GM12801 (cell line): ENCODE results near the gene ZNF526.

Experiments used
- CTCF ChIP-seq: IDR thresholded peaks from one replicate; pipeline ENCODE4 v1.5.1; 2011; ENCODE audit warnings: control low read depth; ENCODE audit not compliant: insufficient read length; ENCODE audit errors: extremely low read depth

ZNF526 gene

GRCh38 chr19:42250666-42251531 lies 30.8 kb downstream of the ZNF526 start:
- TF ChIP-seq CTCF, result no peak

GRCh38 chr19:42251572-42252358 lies 31.7 kb downstream of the ZNF526 start:
- TF ChIP-seq CTCF, result no peak

- TF ChIP-seq CTCF, result no peak
Observed at GRCh38 chr19:42252365-42253244, 32.5 kb downstream of the ZNF526 start.

DNA sequence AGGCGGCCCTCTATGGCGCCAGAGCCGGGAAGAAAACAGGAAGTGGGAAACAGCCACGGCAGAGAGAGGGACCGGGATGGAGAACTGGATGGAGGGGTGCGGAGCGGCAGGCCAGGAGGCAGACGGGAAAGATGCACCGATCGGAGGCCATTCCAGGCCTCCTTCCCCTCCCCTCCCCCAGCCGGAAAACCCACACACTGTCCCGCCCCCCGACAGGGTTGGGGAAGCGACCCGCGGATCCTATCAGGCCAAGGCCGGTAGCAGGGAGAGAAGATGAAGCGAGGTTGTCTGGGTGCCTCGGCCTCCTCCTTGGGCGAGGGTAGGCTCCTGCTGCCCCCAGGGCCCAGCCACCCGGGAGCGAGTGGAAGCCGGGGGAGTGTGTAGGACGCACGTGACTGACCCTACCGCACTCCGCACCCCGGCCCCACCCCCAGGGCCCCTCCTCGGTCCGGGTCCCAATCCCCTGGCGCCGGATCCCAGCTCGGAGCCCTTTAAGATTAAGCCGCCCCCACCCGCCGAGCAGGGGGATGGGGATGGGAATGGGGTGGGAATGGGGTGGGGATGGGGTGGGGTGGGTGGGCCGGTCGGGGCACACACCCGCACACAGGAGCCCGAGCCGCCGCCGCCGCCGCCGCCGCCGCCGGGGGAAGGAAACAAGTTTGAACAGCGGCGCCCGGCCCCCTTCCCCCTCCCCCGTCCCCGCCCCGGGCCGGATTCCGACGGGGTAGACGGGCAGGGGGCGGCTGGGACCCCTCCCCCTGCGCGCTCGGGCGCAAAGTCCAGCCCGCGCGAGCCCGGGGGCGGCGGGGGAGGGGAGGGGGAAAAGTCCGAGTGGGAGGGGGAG lies 33.4 kb downstream of the ZNF526 start:
- no peak for TF ChIP-seq CTCF

DNA sequence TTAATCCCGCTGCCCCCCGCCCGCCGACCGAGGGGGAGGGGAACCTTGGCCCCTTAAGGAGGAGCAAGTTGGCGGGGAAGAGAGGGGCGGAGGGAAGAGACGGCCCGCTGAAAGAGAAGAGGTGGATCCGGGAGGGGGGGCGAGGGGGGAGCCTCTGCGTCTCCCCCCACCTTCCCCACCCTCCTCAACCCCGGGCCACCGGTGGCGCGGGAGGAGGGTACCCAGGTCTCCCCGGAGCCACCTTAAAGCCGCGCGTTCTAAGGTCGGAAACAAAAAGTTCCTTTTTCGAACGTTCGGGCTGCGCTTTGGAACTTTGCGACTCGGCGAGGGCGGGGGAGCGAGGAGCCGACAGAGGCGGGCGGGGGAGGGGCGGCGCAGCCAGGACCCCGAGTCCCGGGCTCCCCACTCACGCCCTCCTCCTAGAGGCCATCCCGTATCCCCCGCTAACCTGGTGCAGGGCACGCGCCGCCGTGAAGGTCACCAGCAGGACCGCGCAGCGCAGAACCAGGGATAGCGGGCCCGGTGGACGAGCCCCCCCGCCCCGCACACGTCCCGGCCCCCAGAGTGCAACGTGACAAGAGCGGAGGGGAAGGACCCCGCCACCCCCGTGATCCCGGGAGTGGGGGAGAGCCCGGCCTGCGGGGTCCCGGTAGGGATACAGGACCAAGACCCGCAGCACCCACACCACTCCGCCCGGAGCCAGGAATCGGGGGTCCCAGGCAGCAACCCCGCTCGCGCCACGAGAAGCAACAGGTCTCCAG lies 34.2 kb downstream of the ZNF526 start:
- no peak for TF ChIP-seq CTCF

DNA sequence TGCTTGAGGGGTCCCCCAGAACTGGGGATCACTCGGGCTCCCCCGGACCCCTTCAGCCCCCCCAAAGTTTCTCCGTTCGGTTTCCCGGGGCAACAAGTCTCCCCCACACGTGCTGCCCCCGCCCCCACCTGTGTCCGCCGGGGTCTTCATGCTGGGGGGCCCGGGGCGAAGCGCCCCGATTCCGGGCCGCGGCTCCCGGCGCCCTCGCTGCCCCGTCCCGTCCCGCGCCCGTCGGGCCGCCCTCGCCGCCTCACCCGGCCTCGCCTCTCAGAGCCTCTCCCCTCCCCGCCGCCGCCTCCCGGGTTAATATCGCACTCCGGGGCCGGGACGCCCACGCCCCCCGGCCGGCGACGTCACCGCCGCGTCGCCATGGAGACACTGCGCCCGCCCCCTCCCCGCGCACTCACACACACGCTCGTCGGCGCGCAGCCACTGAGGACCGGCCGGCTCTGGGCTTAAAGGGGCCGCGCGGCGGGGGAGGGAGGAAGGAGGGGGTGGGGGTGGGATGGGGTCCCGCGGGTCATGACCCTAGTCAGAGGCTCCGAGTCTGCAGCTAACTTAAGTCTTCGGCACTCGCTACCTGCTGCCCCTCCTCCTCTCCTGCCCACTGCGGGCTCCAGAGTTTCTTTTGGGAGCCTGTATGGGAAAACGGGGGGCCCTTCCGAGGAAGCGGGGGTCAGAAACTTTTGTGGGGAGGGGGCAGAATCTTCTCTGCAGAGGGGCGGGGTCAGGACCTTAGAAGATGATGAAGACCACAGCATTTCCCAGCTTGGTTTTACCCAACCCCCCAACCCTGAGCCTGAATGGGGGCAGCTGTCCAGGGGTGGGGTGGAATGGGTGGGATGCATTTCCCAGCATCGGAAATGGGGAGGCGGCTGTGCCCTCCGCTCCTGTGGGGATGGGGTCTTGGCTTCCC lies 35.0 kb downstream of the ZNF526 start, which contains the start of gene ERF:
Gene ERF, minus strand, starts transcription at position 279 of the 916 bp plus-strand sequence. Its CDS starts 129 bp downstream, at position 150.
- no peak for TF ChIP-seq CTCF
